Coronary artery (tissue), 2 donors: ENCODE measurements around the gene NOX3.

Experiments
- DNase-seq: peaks from one replicate; pipeline ENCODE4 v3.0.0-alpha.2; 2017; ENCODE audit warnings: low spot score
- H3K27ac ChIP-seq, 2 donors: fragments of 200-600 bp; sonication (generic); one replicate each; pipeline ENCODE4 v1.5.1; 2016 to 2019
- H3K4me3 ChIP-seq: fragments of 200-600 bp; sonication (generic); 2 replicates; pipeline ENCODE4 v1.5.1; 2016; ENCODE audit warnings: mild to moderate bottlenecking, moderate library complexity
- TF ChIP-seq, protein P1 (sequence below): fragments of 200-600 bp; sonication (generic); IDR thresholded peaks from one replicate; pipeline ENCODE4 v1.5.1; 2019; ENCODE audit warnings: antibody characterized with exemption

The NOX3 gene

DNA sequence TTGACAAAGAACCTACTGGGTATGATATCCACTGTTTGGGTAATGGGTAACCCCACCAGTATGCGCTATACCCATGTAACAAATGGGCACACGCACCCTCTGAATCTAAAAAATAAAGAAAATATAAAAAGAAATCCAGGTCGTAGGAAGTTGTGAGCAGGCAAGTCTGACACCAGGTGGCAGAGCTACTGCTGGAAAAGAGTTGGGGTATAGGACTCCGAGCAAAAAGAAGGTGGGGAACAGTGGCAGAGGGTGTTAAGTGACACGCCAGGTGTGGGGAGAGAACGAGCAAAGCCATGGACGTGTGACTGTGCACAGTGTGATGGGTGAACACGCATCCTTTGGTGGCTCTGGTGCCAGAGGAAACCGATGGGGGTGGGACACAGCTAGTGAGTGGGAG is 46.7 kb downstream of the NOX3 start:
- Histone ChIP-seq H3K27ac (no peak overlapping the region), H3K4me3 (no peak overlapping the region)
- DNase-seq: no peak
- TF ChIP-seq, protein P1, sequence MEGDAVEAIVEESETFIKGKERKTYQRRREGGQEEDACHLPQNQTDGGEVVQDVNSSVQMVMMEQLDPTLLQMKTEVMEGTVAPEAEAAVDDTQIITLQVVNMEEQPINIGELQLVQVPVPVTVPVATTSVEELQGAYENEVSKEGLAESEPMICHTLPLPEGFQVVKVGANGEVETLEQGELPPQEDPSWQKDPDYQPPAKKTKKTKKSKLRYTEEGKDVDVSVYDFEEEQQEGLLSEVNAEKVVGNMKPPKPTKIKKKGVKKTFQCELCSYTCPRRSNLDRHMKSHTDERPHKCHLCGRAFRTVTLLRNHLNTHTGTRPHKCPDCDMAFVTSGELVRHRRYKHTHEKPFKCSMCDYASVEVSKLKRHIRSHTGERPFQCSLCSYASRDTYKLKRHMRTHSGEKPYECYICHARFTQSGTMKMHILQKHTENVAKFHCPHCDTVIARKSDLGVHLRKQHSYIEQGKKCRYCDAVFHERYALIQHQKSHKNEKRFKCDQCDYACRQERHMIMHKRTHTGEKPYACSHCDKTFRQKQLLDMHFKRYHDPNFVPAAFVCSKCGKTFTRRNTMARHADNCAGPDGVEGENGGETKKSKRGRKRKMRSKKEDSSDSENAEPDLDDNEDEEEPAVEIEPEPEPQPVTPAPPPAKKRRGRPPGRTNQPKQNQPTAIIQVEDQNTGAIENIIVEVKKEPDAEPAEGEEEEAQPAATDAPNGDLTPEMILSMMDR: no peak

DNA sequence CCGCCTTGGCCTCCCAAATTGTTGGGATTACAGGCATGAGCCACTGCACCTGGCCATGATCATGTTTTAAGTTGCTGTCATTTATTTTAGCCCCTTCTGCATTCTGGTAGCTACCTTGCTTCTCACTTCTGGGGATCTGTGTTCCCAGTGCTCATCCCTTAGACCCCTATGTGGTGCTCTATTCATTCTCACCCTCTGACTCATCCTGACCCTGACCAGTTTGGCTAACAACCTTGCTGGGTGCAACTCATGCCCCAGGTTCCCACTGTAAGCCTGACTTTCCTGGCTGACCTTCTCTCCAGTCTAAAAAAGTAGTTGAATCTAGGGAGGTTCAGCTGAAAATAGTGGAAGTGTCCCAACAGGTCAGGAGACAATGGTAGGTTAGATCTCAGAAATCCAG is 47.4 kb downstream of the NOX3 start:
- DNase-seq: no peak
- no peak overlapping the region for H3K4me3 ChIP-seq
- H3K27ac ChIP-seq: no peak overlapping the region
- TF ChIP-seq, protein P1: no peak

- TF ChIP-seq, protein P1: no peak
- no peak for DNase-seq
- H3K4me3 ChIP-seq: no peak overlapping the region
- H3K27ac ChIP-seq: no peak overlapping the region
Observed at GRCh38 chr6:155406801-155407200, 48.8 kb downstream of the NOX3 start.

DNA sequence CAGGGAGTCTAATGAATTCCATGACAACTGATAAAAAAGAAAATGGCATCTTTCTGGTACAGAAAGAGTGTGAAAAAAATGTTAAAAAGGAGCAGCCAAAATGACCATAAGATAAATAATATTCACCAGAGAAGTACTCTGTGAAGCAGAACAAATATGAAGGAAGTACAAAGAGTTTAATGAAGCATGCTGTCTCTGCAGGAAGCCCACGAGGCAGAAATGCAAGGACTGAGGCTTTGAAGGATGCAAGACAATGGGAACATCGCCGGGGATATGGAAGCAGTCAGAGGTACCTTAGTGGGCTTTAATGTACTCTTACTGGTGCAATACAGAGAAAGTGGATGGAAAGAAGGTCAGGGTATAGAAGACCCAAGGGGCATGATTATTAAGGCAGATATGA is 50.7 kb downstream of the NOX3 start:
- DNase-seq: no peak
- TF ChIP-seq, protein P1: no peak
- H3K4me3 ChIP-seq: no peak overlapping the region
- H3K27ac ChIP-seq: no peak overlapping the region

DNA sequence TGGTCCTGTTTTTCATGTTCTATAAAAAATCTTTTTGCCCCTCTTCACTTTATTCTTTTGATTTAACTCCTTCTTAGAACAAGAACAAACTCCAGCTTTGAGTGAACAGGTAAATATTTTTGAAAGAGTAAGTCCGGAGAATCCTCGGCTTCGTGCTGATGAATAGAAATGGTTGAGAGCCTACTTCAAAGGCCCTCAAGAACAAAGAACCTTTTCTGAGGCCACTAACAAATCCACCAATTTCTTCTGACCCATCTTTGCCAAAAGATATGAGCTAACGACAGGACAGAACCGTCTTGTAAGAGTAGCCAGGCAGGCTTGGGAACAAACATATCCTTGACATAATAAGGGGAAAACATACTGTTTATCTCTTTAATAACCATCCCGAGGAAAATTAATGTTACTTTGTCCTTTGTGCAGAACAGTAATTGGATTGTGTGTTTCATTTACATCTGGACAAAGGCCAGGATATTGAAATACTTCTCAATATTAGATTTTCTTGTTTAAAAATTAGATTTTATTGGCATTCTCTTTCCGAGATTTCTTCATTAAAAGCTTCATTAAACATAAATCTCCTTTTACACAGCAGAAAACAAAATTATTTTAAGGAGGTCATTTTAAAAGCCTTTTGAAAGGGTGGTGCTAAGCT is 52.9 kb downstream of the NOX3 start:
- TF ChIP-seq, protein P1: no peak
- DNase-seq: no peak
- Histone ChIP-seq H3K27ac (no peak overlapping the region), H3K4me3 (no peak overlapping the region)

DNA sequence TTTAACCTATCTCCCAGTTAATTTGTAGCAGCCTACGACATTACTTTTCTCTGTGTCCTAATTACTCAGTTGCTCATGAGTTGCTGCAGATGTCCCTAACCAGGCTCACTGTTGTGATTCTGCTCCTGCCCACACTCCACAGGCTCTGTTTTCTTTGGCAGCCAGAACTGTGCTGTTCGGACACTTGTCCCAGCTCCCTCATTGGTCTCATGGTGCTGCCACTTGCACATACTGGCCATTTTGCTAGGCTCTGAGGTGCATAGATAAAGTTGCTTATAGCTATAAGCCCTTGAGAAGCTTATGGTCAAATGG is 55.0 kb downstream of the NOX3 start:
- Histone ChIP-seq H3K4me3 (no peak overlapping the region), H3K27ac (no peak overlapping the region)
- DNase-seq: no peak
- TF ChIP-seq, protein P1: no peak

DNA sequence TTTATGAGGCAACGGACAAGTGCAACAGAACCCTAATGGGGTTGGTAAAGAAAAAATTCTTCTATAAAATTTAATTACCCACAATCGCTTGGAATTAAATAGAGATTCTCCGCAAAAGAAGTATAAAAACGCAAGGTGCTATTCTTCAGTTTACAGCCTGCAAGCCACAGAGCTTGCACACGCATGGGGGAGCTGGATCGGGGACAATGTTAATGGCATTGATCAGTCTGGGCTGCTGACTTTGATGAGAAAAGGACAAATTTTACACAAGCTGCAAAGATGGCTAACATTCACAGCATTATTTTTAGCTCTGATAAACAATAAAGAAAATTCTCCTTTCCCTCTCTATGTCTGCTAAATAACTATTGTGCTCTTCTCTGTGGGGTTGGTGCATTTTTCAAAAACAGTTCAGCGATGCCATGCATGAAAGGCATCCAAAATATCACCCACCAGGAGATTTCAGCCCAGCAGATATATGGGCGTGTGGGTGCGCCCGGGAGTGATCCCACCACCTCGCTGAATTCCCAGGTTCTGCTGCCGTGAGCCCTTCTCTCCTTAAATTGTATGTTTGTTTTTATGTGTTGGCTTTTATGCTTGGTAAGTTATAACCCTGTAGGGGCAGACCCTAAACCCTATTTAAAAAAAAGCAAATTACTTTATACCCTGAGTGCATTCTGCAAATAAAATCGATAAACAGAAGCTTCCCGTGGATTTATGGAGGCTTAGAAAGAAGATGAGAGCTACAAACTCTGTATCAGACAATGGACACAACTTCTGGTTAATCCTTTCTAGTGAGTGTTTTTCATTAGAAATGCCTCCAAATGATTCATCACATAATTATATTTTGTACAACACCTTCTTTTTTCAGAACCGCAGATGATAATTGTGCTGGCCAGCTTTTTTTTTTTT is 55.6 kb downstream of the NOX3 start:
- TF ChIP-seq, protein P1: no peak
- no peak overlapping the region for H3K27ac ChIP-seq
- no peak for DNase-seq
- H3K4me3 ChIP-seq: no peak overlapping the region
